NCI-H345 treated with DMSO at 0.1 percent for 48 hours (cell line): ENCODE data around the gene MRPL48.
"Not testable (repeated sequence)": the region's sequence is repeated elsewhere in the genome, so short reads cannot be mapped to it uniquely, and the experiment has no call there.

Experiments used
- DNase-seq: peaks from one replicate; lab custom pipeline; 2025; ENCODE audit not compliant: unreplicated experiment; lab: John Stamatoyannopoulos, UW

Gene MRPL48

DNA sequence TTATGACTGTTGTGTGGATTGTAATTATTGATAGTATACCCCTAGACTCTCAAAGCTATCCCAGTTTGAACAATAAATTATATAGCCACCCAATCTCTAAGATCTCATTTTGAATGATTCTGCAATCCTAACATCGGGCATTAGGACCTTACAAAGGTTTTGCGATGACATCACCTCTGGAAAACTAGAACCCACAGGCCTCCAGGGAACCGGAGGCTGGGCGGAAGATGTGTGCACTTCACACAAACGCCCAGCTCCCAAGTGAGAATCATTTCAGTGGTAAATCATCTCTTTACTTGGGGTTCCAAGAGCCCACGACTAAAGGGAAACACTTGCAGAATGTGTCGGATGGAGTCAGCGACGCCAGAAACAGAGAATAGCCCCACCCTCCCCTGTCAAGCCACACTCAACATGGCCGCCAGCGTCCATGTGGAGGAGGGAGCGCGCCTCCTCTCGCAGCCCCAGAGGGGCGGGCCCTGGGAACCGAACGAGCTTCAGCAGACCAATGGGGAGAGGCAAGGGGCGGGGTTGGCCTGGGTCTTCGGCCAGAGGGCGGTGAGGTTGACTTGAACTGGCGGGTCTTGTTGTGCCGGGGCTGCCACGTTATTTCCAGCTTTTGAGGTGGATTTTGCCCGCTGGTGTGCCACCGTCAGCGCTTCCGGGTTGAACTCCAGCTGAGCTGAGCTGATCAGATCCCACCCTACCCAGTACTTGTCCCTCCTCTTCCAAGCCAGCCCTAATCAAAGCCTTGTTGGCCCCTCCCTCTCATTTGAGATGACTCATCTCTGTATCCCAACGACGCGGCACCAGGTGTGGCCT lies 8.4 kb upstream of the MRPL48 start:
- peak; percentile 96 for DNase-seq

DNA sequence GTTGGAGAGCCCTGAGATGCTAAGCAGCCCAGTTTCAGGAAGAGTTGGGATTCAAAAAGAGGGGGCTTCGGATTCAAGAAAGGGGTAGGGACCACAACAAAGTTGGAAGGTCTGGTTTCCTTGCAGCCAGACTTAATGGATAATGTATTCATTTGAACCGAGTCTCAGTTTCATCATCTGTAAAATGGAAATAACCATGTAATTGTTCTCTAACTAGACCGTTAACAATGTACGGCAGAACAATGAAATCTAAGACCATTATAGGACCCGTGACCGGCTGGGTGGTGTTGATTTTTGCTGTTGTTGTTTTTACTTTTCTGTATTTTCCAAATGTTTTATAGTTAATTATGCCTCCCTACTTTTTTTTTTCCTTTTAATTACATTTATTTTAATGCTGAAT lies 6.4 kb upstream of the MRPL48 start:
- no peak for DNase-seq

DNA sequence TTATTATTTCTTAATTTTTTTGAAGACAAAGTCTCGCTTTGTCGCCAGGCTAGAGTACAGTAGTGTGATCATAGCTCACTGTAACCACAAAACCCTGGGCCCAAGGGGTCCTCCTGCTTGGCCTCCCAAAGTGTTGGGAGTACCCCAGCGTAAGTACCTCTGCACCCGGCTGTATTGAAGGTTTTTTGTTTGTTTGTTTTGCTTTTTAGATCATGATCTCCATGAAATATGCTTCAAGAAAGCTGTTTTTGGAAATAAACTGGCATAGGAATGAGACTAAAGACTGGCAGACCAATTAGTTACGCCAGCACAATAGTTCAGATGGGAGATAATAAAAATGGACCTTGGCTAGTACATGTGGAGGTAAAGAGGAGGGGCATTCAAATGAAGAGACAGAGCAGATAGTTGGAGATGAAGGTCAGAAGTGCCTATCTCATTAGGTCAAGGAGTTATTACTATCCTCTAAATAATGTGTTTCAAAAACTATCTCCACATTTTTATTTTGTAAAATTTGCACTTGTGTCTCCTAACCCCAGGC lies 4.1 kb upstream of the MRPL48 start:
- DNase-seq, result no peak

DNA sequence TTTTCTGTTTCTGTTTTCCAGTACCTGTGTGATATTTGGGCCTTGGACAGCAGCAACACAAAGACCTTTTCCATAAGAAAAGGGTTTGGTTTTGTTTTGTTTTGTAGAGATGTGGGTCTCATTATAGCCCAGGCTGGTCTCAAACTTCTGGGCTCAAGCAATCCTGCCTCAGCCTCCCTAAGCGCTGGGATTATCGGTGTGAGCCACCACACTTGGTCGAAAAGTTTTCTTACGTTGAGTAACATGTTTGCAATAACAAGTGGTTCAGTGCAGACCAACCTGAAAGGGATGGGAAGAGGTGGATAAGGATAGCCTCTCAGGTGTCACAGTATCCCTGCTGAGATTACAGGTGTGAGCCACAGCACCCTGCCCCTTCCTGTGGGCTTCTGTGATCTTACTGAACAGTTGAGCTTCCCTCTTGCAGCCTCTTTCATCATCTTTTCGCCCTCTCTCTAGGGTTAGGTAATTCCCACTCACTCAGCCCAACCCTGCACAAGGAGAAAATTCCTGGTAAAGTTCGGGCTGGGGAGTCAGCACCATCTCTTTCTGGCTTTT lies 3.5 kb upstream of the MRPL48 start:
- DNase-seq, result no peak

DNA sequence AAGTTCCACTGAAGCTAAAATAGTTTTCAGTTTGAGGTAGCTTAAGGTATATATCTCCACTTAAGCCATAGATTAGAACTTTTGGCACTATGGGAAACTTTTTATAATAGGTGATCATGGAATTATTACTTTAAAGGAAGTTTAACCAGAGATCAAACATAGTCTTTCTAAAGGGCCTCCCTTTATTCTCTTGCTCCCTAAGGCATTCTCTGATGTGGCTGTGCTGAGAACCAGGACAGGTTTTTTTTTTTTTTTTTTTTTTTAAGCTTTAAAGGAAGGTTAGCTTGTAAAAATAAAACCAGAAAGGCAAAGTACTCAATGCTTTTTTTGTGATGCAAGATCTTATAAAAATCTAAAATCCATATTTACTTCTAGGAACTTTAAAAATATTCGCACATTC lies 2.9 kb upstream of the MRPL48 start:
- DNase-seq, result no peak

DNA sequence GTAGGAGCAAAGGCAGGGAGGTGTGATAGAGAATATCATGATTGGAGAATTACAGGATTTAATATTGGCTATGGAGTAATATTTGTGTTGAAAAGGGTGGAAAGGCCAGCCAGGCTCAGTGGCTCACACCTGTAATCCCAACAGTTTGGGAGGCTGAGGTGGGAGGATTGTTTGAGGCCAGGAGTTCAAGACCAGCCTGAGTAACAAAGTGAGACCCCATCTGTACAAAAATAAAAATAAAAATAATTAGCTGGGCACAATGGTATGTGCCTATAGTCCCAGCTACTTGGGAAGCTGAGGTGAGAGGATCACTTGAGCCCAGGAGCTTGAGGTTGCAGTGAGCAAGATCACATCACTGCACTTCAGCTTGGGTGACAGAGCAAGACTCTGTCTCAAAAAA lies 2.2 kb upstream of the MRPL48 start:
- DNase-seq, result not testable (repeated sequence)

DNA sequence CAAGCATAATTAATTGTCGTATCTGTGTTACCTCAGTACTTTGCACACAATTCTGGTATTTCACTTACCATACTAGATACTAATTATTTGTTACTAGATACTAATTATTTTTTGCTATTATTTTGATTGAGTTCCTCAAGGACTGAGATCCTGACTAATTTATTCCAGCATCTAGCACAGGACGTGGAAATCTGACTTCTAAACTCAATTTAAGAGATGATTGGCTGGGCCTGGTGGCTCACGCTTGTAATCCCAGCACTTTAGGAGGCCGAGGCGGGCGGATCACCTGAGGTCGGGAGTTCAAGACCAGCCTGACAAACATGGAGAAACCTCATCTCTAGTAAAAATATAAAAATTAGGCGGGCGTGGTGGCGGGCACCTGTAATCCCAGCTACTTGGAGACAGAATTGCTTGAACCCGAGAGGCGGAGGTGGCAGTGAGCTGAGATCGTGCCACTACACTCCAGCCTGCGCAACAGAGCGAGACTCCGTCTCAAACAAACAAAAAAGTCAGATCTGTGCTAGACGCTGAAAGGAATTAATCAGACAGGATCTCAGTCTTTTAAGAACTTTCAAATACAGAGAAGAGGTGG lies 527 bp upstream of the MRPL48 start:
- DNase-seq, result no peak

DNA sequence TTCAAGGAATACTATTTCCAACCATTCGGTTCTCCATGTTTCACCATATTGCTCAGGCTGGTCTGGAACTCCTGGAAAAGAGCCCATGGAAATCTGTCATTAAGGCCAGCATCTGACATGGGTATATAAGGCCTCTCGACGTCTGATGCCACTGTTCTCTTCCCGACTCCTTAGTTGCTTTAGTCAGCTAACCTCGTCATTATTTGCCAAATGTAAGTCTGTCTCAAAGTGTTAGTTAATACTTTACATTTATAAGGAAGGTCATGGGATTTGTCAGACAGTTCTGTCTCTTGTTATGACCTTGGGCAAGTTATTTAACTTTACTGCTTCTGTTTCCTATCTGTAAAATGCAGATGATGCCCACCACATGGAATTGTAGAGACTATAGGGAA lies 1.6 kb downstream of the MRPL48 start:
- DNase-seq, result no peak

DNA sequence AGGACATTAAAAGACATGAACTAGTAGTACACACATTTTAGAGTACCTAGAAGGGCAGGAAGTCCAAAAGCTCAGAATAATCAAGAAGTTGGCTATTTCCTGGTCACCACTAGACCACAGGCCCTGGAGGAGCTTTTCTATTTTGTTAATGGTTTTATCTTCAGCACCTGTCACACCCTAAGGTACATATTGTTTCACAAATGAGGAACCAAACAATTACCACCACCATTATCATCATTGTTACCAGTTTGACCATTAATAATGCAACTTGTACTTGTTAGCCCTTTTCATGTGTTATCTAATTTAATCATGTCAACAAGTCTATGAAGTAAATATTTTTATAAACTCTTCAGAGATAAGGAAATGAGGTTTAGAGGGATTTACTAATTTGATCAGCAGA lies 4.9 kb downstream of the MRPL48 start:
- DNase-seq, result no peak

DNA sequence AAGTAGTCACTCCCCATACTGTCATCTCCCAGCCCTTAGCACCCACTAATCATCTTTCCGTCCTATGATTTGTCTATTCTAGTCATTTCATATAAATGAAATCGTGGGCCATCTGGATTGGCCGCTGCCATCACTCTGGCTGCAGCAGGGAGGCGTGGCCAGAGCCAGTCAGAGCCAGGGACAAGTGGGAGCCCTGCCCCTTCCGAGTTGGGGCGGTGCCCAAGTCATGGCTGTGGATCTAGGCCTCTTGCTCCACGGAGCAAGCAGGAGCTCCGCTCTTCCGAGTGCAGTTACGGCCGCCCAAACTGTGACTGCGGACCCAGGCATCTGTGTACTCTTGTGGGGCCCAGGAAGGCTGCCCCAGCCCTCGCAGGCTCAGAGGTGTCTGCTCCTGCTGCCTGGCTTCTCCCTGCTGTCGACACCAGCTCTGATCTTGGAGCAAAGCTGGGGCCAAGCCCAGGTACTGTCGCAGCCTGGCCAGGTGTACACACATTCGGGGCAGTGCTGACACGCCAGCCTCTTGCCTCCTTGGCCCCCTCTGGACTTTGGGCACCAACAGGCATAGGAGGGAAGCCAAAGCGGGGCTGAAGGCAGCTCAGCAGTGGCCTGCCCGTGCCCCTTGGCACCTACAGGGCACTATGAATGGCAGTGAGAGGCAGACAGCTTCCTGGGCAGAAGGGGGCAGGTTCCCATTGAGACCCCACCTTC lies 8.4 kb downstream of the MRPL48 start:
- DNase-seq, result no peak

DNA sequence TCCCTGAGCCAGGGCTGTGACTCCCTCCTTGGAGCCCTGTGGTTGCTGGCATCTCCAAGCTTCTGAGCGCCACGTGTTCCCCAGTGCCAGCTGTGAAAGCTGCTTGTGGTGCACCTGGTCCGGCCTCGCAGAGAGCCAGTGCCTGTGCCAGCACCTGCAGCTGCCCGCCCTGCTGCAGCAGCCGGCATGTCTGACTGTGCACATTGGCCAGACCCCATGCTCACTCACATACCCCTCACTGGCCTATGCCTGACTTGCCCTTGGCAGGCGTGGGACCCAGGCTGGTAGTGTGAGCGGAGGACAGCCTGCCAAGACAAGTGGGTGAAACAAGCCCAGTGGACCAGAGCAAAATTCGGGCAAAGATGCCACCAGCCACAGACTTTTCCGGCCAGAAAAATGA lies 9.8 kb downstream of the MRPL48 start:
- no peak for DNase-seq

DNA sequence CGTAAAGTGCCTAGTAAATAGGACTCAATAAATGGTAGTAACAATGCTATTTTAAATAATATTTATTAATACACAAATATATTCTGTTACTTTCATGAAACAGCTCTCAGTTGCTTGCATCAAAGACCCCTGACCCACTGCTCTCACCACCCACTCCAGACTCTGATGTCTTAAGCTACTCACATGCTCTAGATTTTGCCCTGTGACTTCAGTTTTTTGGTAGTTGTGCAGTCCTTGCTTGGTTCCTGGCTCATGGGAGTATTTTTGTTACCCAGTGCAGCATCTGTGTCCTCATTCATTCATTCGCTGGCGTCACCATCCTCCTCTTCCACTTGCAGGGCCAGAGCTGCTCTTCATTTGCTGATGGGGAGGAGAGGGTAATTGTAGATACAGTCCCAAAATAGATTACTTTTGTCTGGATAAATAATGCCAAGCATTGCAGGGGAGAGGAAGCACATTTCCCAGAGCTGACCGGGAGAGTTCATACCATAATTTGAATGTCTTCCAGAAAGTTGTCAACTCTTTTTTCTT lies 12.7 kb downstream of the MRPL48 start:
- DNase-seq, result no peak

DNA sequence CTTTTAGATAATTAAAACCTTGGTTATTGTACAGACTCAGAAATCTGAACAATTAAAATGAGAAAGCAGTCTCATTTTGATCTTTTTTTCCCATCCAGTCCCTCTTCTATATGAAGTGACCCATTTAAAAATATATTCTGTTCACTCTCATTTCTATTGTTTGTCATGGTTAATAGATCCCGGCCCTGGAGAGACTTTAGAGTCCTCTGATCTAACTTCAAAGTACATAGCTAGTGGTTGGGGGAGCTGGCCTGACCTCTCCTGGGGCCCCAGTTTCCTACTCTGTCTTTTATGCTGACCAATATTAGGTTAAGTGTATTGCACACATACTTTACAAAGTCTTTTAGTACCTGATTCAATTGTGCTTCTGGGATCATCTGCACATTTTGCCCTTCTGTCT lies 13.5 kb downstream of the MRPL48 start:
- DNase-seq, result no peak

DNA sequence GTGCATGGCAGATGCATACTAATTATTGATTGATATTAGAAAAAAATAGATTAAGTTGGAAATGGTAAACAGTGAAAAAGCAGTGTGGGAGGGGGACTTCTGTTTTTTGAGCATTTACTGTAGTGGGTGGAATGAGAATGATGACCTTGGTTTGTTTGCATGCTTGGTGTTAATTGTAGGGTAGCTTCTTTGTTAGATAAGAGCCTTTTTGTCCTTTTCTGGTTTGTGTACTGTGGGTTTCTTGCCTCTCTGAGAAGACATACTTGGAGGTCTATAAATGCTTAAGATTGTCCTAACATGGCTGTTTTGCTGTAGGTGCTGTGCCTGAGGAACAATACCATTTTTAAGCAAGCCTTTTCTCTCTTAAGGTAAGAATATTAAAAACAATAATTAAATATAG lies 17.0 kb downstream of the MRPL48 start:
- no peak for DNase-seq

DNA sequence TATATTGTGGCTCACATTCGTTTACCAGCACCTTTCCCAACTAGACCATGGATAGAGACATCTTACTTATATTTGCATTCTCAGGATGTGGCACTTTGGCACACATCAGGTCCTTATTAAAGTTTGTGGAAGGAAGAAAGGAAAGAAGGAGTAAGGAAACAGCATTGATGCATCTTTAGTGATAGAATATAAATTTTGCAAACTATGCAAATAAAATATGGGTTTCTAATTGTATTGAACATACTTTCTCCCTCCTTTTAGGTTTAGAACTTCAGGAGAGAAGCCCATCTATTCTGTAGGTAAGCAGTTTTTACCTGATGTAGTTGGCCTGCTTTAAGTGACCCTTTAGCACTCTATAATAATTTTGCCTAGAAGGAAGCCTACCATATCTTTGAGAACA lies 20.4 kb downstream of the MRPL48 start:
- DNase-seq, result no peak

DNA sequence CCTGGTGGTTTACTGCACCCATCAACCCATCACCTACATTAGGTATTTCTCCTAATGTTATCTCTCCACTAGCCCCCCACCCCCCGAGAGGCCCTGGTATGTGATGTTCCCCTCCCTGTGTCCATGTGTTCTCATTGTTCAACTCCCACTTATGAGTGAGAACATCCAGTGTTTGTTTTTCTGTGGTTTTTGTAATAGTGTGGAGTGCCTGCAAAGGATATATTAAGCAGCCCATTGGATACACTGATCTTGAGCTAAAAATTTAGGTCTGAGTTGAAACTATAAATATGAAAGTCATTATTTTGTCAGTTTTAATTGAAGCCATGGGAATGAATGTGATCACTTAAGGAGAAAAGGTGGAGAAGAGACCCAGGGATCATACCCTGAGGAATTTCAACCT lies 23.0 kb downstream of the MRPL48 start:
- DNase-seq, result no peak

DNA sequence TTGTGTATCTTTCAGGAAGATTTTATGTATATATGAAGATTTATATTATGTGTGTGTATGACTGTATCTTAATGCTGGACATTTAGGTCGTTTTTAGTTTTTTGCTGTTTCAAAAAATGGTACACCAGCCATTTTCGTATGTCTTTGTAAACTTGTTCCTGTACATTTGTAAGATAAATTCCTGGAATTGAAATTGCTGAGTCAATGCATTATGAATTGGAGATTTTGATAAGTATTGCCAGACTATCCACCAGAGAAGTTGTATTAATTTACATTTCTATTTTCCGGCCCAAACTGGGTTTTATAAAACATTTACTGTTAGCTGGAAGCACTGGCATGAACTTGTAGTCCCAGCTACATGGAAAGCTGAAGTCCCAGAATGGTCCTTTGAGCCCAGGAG lies 24.6 kb downstream of the MRPL48 start:
- no peak for DNase-seq

DNA sequence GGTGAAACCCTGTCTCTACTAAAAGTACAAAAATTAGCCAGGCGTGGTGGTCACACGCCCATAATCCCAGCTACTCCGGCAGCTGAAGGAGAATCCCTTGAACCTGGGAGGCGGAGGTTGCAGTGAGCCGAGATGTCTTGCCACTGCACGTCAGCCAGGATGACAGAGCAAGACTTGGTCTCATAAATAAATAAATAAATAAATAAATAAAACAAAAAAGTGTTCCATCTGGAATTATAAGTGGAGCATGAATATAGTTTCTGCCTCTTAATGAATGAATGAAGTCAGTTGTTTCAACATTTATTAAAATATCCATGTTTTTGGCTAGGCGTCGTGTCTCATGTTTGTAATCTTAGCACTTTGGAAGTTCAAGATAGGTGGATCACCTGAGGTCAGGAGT lies 27.1 kb downstream of the MRPL48 start:
- DNase-seq, result no peak

DNA sequence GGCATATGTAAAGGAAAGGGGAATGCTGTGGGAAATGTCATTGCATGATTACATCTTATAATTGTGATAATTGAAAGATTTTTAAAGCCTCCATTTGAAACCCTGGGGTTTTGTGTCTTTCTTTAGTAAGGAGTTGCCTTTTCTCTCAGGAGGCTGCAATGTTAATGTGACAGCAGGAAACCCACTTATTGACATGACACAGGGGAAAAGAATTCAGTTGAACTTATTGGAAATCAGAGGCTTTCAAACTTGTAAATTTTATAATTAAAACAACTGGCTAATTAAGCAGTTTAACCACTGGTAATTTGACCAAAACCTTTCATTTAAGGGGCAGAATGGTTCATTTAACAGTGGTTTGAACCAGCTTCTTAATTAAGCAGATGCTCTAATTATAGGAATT lies 31.2 kb downstream of the MRPL48 start:
- DNase-seq, result no peak

DNA sequence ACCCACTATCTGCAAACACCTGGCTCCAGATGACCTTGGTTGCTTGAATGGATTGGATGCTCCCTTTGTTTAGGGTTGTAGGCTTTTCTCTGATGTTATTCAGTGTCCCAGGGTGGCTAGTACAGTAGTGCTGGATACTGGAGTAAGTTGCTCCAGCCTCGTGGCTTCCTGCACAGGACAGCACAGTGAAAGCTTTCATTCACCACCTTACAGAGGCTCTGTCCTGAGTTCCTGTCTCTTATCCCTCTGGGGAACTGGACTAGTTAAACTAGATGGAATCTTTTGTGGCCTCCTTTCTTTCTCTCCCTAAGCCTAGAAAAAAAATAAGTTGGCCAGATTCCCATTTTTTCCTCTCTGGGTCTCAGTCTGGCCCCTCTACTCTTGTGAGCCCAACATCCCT lies 42.6 kb downstream of the MRPL48 start:
- DNase-seq, result no peak

DNA sequence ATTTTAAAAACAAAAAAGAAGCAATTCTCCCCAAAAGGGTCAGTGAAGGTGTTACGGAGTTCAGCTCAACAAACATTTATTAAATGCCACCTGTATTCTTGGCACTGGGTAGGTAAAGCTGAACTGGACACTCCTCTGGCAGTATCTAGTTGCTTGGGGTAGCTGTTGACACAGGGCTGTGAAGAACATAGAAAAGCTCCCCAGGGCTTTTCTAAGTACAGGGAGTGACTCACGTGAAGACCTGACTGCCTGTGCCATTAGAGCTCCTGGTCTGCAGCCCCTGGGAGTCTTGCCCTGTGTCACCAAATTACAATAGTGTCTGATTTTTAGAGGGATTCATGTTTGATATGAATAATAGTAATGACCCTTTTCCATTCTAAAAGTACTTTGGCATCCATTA lies 45.4 kb downstream of the MRPL48 start:
- DNase-seq, result no peak
